Stimulated activated CD4-positive, alpha-beta T cell treated with anti-CD3 and anti-CD28 coated beads, Interleukin-1b, Interleukin-23, amount 100 ng/mL, for 24 hours (primary cell): ENCODE results near the gene ANKRD29.
"Not testable (repeated sequence)": the region's sequence is repeated elsewhere in the genome, so short reads cannot be mapped to it uniquely, and the experiment has no call there.

Source experiments
- DNase-seq, 4 experiments: peaks; one replicate each; pipeline ENCODE4 v3.0.0-alpha.2; 2020; ENCODE audit warnings: low read depth in 4 of 4, low spot score in 1 of 4

The ANKRD29 gene

GRCh38 chr18:23616258-23616657, 46.5 kb downstream of the ANKRD29 start:
- DNase-seq, result no peak

- DNase-seq, result no peak
Observed at GRCh38 chr18:23614891-23615290, 47.8 kb downstream of the ANKRD29 start.

- no peak for DNase-seq
Observed at GRCh38 chr18:23614413-23614812, 48.3 kb downstream of the ANKRD29 start.

- not testable (repeated sequence) for DNase-seq
Observed at GRCh38 chr18:23613091-23613475, 49.6 kb downstream of the ANKRD29 start.

GRCh38 chr18:23612434-23613090, 50.1 kb downstream of the ANKRD29 start:
- DNase-seq, result no peak

GRCh38 chr18:23609390-23610023, 53.2 kb downstream of the ANKRD29 start:
- DNase-seq, result no peak

- no peak for DNase-seq
Observed at GRCh38 chr18:23608211-23608610, 54.5 kb downstream of the ANKRD29 start.

GRCh38 chr18:23605941-23606340, 56.8 kb downstream of the ANKRD29 start:
- no peak for DNase-seq

- no peak for DNase-seq
Observed at GRCh38 chr18:23599809-23600208, 62.9 kb downstream of the ANKRD29 start.

- DNase-seq, result no peak
Observed at GRCh38 chr18:23596183-23596582, 66.5 kb downstream of the ANKRD29 start.

GRCh38 chr18:23595591-23595990, 67.1 kb downstream of the ANKRD29 start:
- DNase-seq, result no peak

GRCh38 chr18:23593720-23594119, 69.0 kb downstream of the ANKRD29 start:
- no peak for DNase-seq

- DNase-seq, result no peak
Observed at GRCh38 chr18:23592911-23593310, 69.8 kb downstream of the ANKRD29 start.

GRCh38 chr18:23591011-23591410, 71.7 kb downstream of the ANKRD29 start:
- DNase-seq, result no peak

GRCh38 chr18:23588836-23589560, 73.7 kb downstream of the ANKRD29 start:
- DNase-seq, result no peak

GRCh38 chr18:23587220-23587642, 75.5 kb downstream of the ANKRD29 start:
- no peak for DNase-seq

- peak; percentile 81 to 86 (median 84) for DNase-seq
Observed at GRCh38 chr18:23586249-23587196, 76.2 kb downstream of the ANKRD29 start, which contains the start of gene NPC1. TSS of gene NPC1 (minus strand) at chr18:23586506. CDS start at chr18:23586343, 163 bp downstream.

- DNase-seq, result no peak
Observed at GRCh38 chr18:23585897-23586248, 76.8 kb downstream of the ANKRD29 start.

GRCh38 chr18:23585007-23585871, 77.5 kb downstream of the ANKRD29 start:
- DNase-seq, result no peak
